HG03354 (cell line): ENCODE data around the gene SLC39A8.
A peak's percentile ranks its signal among the peaks of the same experiment; 100 is the strongest.

Experiments
- ATAC-seq: cut with Tn5 transposase; IDR thresholded peaks from one replicate; pipeline ENCODE4 v1.9.1; 2021; ENCODE audit warnings: mild to moderate bottlenecking; ENCODE audit not compliant: unreplicated experiment, poor library complexity, severe bottlenecking

SLC39A8 gene

GRCh38 chr4:102342404-102343074 is 2.7 kb downstream of the SLC39A8 start:
- no peak for ATAC-seq

- no peak for ATAC-seq
These were observed 4.1 kb downstream of the SLC39A8 start for GRCh38 chr4:102341201-102341600.

- no peak for ATAC-seq
These were observed 6.3 kb downstream of the SLC39A8 start for GRCh38 chr4:102339018-102339417.

GRCh38 chr4:102338405-102338804 is 6.9 kb downstream of the SLC39A8 start:
- no peak for ATAC-seq

GRCh38 chr4:102335616-102336015 is 9.7 kb downstream of the SLC39A8 start:
- peak; percentile 56 for ATAC-seq

- ATAC-seq: no peak
These were observed 10.7 kb downstream of the SLC39A8 start for GRCh38 chr4:102334624-102335023.

GRCh38 chr4:102333787-102334186 is 11.5 kb downstream of the SLC39A8 start:
- ATAC-seq: no peak

- no peak for ATAC-seq
These were observed 17.2 kb downstream of the SLC39A8 start for GRCh38 chr4:102328045-102328444.

GRCh38 chr4:102326951-102327350 is 18.3 kb downstream of the SLC39A8 start:
- ATAC-seq: no peak

GRCh38 chr4:102324730-102325129 is 20.6 kb downstream of the SLC39A8 start:
- no peak for ATAC-seq

- ATAC-seq: no peak
These were observed 22.5 kb downstream of the SLC39A8 start for GRCh38 chr4:102322736-102323135.

- peak; percentile 85 for ATAC-seq
These were observed 23.9 kb downstream of the SLC39A8 start for GRCh38 chr4:102321260-102321995.

- no peak for ATAC-seq
These were observed 25.7 kb downstream of the SLC39A8 start for GRCh38 chr4:102319594-102319993.

- no peak for ATAC-seq
These were observed 26.8 kb downstream of the SLC39A8 start for GRCh38 chr4:102318526-102318925.

- ATAC-seq: no peak
These were observed 27.2 kb downstream of the SLC39A8 start for GRCh38 chr4:102318105-102318504.

- ATAC-seq: no peak
These were observed 27.8 kb downstream of the SLC39A8 start for GRCh38 chr4:102317459-102317858.

GRCh38 chr4:102316585-102316984 is 28.7 kb downstream of the SLC39A8 start:
- no peak for ATAC-seq

GRCh38 chr4:102315532-102315931 is 29.8 kb downstream of the SLC39A8 start:
- no peak for ATAC-seq

- ATAC-seq: no peak
These were observed 32.9 kb downstream of the SLC39A8 start for GRCh38 chr4:102312417-102312816.

GRCh38 chr4:102311912-102312311 is 33.4 kb downstream of the SLC39A8 start:
- no peak for ATAC-seq

GRCh38 chr4:102311407-102311806 is 33.9 kb downstream of the SLC39A8 start:
- ATAC-seq: no peak
